ENCODE measurements around the gene KDM3A. TPM values are rescaled to one million over a fixed set of nuclear protein-coding genes. Genes with fewer than 3 reads are reported as not detected.

Gene KDM3A
- polyA plus RNA-seq, 1 donor from 2014 or later, result 51.2 TPM

DNA sequence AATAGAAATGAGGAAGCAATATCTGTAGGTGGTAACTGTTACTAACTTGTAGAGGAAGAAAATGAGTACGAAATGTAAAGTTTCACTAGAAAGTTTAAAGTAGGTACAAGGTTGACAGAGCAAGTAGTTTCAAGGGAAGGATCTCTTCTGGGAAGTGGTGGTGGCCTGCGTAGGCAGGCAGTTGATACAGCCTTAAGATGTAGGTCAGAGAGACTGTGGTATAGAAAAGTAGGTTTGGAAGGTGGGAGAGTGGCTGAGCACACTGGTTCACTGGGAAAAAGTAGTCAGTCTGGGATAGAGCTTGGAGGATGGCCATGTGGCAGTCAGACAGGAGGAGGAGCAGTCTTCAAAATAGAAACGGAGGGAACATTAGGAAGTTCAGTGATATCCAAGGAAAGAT lies 23.5 kb downstream of the KDM3A start:
- TF ChIP-seq RAD21 (conservative IDR thresholded peaks at IDR 0.05) (no peak), MXI1 (conservative IDR thresholded peaks at IDR 0.05; ENCODE audit: poor library complexity, severe bottlenecking) (no peak), EZH2 (IDR thresholded peaks at IDR 0.05; ENCODE audit: borderline replicate concordance, insufficient read depth, low read length, poor library complexity, severe bottlenecking) (no peak), EP300 (conservative IDR thresholded peaks at IDR 0.05; ENCODE audit: poor library complexity, severe bottlenecking) (no peak), TAF1 (IDR thresholded peaks at IDR 0.05; ENCODE audit: low read depth) (no peak), SMC3 (conservative IDR thresholded peaks at IDR 0.05; ENCODE audit: poor library complexity) (no peak), POLR2AphosphoS5 (IDR thresholded peaks at IDR 0.05) (no peak)
- TF ChIP-seq, protein P1, sequence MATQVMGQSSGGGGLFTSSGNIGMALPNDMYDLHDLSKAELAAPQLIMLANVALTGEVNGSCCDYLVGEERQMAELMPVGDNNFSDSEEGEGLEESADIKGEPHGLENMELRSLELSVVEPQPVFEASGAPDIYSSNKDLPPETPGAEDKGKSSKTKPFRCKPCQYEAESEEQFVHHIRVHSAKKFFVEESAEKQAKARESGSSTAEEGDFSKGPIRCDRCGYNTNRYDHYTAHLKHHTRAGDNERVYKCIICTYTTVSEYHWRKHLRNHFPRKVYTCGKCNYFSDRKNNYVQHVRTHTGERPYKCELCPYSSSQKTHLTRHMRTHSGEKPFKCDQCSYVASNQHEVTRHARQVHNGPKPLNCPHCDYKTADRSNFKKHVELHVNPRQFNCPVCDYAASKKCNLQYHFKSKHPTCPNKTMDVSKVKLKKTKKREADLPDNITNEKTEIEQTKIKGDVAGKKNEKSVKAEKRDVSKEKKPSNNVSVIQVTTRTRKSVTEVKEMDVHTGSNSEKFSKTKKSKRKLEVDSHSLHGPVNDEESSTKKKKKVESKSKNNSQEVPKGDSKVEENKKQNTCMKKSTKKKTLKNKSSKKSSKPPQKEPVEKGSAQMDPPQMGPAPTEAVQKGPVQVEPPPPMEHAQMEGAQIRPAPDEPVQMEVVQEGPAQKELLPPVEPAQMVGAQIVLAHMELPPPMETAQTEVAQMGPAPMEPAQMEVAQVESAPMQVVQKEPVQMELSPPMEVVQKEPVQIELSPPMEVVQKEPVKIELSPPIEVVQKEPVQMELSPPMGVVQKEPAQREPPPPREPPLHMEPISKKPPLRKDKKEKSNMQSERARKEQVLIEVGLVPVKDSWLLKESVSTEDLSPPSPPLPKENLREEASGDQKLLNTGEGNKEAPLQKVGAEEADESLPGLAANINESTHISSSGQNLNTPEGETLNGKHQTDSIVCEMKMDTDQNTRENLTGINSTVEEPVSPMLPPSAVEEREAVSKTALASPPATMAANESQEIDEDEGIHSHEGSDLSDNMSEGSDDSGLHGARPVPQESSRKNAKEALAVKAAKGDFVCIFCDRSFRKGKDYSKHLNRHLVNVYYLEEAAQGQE (IDR thresholded peaks at IDR 0.05; ENCODE audit: borderline replicate concordance), result no peak
- TF ChIP-seq, protein P2, sequence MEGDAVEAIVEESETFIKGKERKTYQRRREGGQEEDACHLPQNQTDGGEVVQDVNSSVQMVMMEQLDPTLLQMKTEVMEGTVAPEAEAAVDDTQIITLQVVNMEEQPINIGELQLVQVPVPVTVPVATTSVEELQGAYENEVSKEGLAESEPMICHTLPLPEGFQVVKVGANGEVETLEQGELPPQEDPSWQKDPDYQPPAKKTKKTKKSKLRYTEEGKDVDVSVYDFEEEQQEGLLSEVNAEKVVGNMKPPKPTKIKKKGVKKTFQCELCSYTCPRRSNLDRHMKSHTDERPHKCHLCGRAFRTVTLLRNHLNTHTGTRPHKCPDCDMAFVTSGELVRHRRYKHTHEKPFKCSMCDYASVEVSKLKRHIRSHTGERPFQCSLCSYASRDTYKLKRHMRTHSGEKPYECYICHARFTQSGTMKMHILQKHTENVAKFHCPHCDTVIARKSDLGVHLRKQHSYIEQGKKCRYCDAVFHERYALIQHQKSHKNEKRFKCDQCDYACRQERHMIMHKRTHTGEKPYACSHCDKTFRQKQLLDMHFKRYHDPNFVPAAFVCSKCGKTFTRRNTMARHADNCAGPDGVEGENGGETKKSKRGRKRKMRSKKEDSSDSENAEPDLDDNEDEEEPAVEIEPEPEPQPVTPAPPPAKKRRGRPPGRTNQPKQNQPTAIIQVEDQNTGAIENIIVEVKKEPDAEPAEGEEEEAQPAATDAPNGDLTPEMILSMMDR (IDR thresholded peaks at IDR 0.05; ENCODE audit: poor library complexity, severe bottlenecking), result no peak
- Histone ChIP-seq H3K36me3 (ENCODE audit: insufficient read depth, low read length) (peaks cover 6% of the 10 kb centered on the region), H3K27ac (ENCODE audit: low read length) (no peak overlapping the region)

DNA sequence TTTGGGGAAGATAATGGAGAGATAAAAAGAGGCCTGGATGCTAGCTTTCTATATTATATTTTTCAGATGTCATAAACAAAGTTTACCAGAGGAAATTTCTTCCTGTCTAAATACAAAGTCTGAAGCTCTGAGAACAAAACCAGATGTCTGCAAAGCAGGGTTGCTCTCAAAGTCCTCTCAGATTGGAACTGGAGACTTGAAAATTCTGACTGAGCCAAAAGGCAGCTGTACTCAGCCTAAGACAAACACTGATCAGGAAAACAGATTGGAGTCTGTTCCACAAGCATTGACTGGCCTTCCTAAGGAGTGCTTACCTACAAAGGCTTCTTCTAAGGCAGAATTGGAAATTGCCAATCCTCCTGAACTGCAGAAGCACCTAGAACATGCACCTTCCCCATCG lies 25.1 kb downstream of the KDM3A start:
- Histone ChIP-seq H3K4me2 (ENCODE audit: low read length) (no peak overlapping the region), H2AFZ (ENCODE audit: low read depth, low read length) (no peak overlapping the region), H3K36me3 (ENCODE audit: insufficient read depth, low read length) (peaks cover 2% of the 10 kb centered on the region), H3F3A (ENCODE audit: insufficient read depth, low read length, poor library complexity, severe bottlenecking) (no peaks in the 10 kb centered on the region), H3K9me3 (ENCODE audit: low read length) (no peaks in the 10 kb centered on the region), H4K20me1 (ENCODE audit: insufficient read depth) (no peaks in the 10 kb centered on the region), H3K4me3 (ENCODE audit: low read length) (no peak overlapping the region), H3K9ac (ENCODE audit: low read length) (no peak overlapping the region), H3K79me2 (replicated peaks; ENCODE audit: insufficient read depth, low read length) (peaks cover 13% of the 10 kb centered on the region), H3K9me2 (ENCODE audit: insufficient read depth, low read length) (no peaks in the 10 kb centered on the region), H3K27ac (ENCODE audit: low read length) (no peak overlapping the region), H3K27me3 (ENCODE audit: insufficient read depth, low read depth, low read length) (no peaks in the 10 kb centered on the region)
- TF ChIP-seq SMC3 (conservative IDR thresholded peaks at IDR 0.05; ENCODE audit: poor library complexity) (no peak), EP300 (conservative IDR thresholded peaks at IDR 0.05; ENCODE audit: poor library complexity, severe bottlenecking) (no peak), TAF1 (IDR thresholded peaks at IDR 0.05; ENCODE audit: low read depth) (no peak), POLR2AphosphoS5 (IDR thresholded peaks at IDR 0.05) (no peak), MXI1 (conservative IDR thresholded peaks at IDR 0.05; ENCODE audit: poor library complexity, severe bottlenecking) (no peak), RAD21 (conservative IDR thresholded peaks at IDR 0.05) (no peak), EZH2 (IDR thresholded peaks at IDR 0.05; ENCODE audit: borderline replicate concordance, insufficient read depth, low read length, poor library complexity, severe bottlenecking) (no peak)
- TF ChIP-seq, protein P1 (IDR thresholded peaks at IDR 0.05; ENCODE audit: borderline replicate concordance), result no peak
- TF ChIP-seq, protein P2 (IDR thresholded peaks at IDR 0.05; ENCODE audit: poor library complexity, severe bottlenecking), result no peak

More for the DNA sequence above, 23.5 kb downstream of the KDM3A start:
- Histone ChIP-seq H3K9me2 (ENCODE audit: insufficient read depth, low read length) (no peaks in the 10 kb centered on the region), H3K9ac (ENCODE audit: low read length) (no peak overlapping the region), H3K79me2 (replicated peaks; ENCODE audit: insufficient read depth, low read length) (peaks cover 13% of the 10 kb centered on the region), H4K20me1 (ENCODE audit: insufficient read depth) (no peaks in the 10 kb centered on the region), H3F3A (ENCODE audit: insufficient read depth, low read length, poor library complexity, severe bottlenecking) (no peaks in the 10 kb centered on the region), H3K27me3 (ENCODE audit: insufficient read depth, low read depth, low read length) (no peaks in the 10 kb centered on the region), H2AFZ (ENCODE audit: low read depth, low read length) (no peak overlapping the region), H3K4me3 (ENCODE audit: low read length) (no peak overlapping the region), H3K4me2 (ENCODE audit: low read length) (no peak overlapping the region), H3K9me3 (ENCODE audit: low read length) (no peaks in the 10 kb centered on the region)
